Vagina (tissue), 2 donors: ENCODE data around the gene PTPRF. TPM values are rescaled to one million over a fixed set of nuclear protein-coding genes. Genes with fewer than 3 reads are reported as not detected.

ENCODE experiments used
- DNase-seq, 2 donors: peaks; one replicate each; pipeline ENCODE4 v3.0.0-alpha.2; 2017; ENCODE audit errors: extremely low spot score in 2 of 2
- H3K27ac ChIP-seq: fragments of 200-600 bp; sonication (generic); one replicate; pipeline ENCODE4 v1.5.1; 2019
- H3K27me3 ChIP-seq: fragments of 200-600 bp; sonication (generic); one replicate; pipeline ENCODE4 v1.5.1; 2019
- H3K36me3 ChIP-seq, 2 donors: fragments of 200-600 bp; sonication (generic); one replicate each; pipeline ENCODE4 v1.5.1; 2017 to 2019
- H3K4me1 ChIP-seq: fragments of 200-600 bp; sonication (generic); one replicate; pipeline ENCODE4 v1.5.1; 2019
- H3K4me3 ChIP-seq, 2 donors: fragments of 200-600 bp; sonication (generic); 1 replicate in 1 of 2; 2 replicates in 1 of 2; pipeline ENCODE4 v1.5.1; 2016 to 2019
- H3K9me3 ChIP-seq: fragments of 200-600 bp; sonication (generic); one replicate; pipeline ENCODE4 v1.5.1; 2019
- CTCF ChIP-seq, 3 experiments: fragments of 450-650 bp in 2 of 3; fragments of 200-600 bp in 1 of 3; sonication (generic) in 1 of 3; IDR thresholded peaks; one replicate each; pipeline ENCODE4 v1.5.1; 2017 to 2019; ENCODE audit warnings: antibody characterized with exemption in 3 of 3, mild to moderate bottlenecking in 2 of 3, moderate library complexity in 2 of 3
- POLR2A ChIP-seq, 2 donors: fragments of 450-650 bp; IDR thresholded peaks; one replicate each; pipeline ENCODE4 v1.6.1; 2017; ENCODE audit warnings: antibody characterized with exemption in 2 of 2, mild to moderate bottlenecking in 2 of 2, moderate library complexity in 2 of 2
- POLR2AphosphoS5 ChIP-seq, 2 donors: sonication (generic); formaldehyde crosslinking; IDR thresholded peaks; one replicate each; pipeline ENCODE4 v1.9.0; 2017; ENCODE audit warnings: antibody characterized with exemption in 2 of 2, mild to moderate bottlenecking in 2 of 2, low read depth in 1 of 2; ENCODE audit not compliant: insufficient read depth in 1 of 2
- intact Hi-C: fragments of 100-400 bp; cut with DNase I; formaldehyde crosslinking; loops from one replicate; pipeline ENCODE4 v1.15.1; 2023
- total RNA-seq: library from RNA; depleted of rRNA; stranded (reverse); fragments of >200 nt; gene quantifications from one replicate; pipeline ENCODE4 v1.2.3, GENCODE V29; 2016

PTPRF gene
- total RNA-seq, 1 donor from 2014 or later, result 139 TPM

GRCh38 chr1:43521078-43521477 lies 9.6 kb upstream of the PTPRF start:
- Histone ChIP-seq H3K9me3 (no peaks in the 10 kb centered on the region), H3K36me3 (no peaks in the 10 kb centered on the region), H3K27ac (no peak overlapping the region), H3K27me3 (no peaks in the 10 kb centered on the region), H3K4me3 (no peak overlapping the region), H3K4me1 (no peaks in the 10 kb centered on the region)
- no peak for DNase-seq
- intact Hi-C loops, result no loop called here
- TF ChIP-seq POLR2AphosphoS5 (IDR thresholded peaks at IDR 0.05; ENCODE audit: insufficient read depth in 1 of 2, low read depth in 1 of 2) (no peak), CTCF (IDR thresholded peaks at IDR 0.05) (no peak), POLR2A (IDR thresholded peaks at IDR 0.05) (no peak)

GRCh38 chr1:43521756-43522155 lies 8.9 kb upstream of the PTPRF start:
- Histone ChIP-seq H3K36me3 (no peaks in the 10 kb centered on the region), H3K4me3 (no peak overlapping the region), H3K27me3 (no peaks in the 10 kb centered on the region), H3K27ac (no peak overlapping the region), H3K4me1 (no peaks in the 10 kb centered on the region), H3K9me3 (no peaks in the 10 kb centered on the region)
- no peak for TF ChIP-seq POLR2AphosphoS5 (IDR thresholded peaks at IDR 0.05; ENCODE audit: insufficient read depth in 1 of 2, low read depth in 1 of 2)
- no peak for TF ChIP-seq CTCF (IDR thresholded peaks at IDR 0.05)
- TF ChIP-seq POLR2A (IDR thresholded peaks at IDR 0.05), result no peak
- DNase-seq, result no peak
- intact Hi-C loops, result no loop called here

- intact Hi-C loops, result no loop called here
These were observed 8.3 kb upstream of the PTPRF start for GRCh38 chr1:43522431-43522775.

GRCh38 chr1:43522776-43523480 lies 7.8 kb upstream of the PTPRF start:
- H3K4me1 ChIP-seq, result no peaks in the 10 kb centered on the region
- no peaks in the 10 kb centered on the region for H3K36me3 ChIP-seq
- H3K9me3 ChIP-seq, result no peaks in the 10 kb centered on the region
- no peaks in the 10 kb centered on the region for H3K27me3 ChIP-seq
- H3K27ac ChIP-seq, result no peak overlapping the region
- peak in 1 of 2 donors; percentile 55 for TF ChIP-seq POLR2AphosphoS5 (IDR thresholded peaks at IDR 0.05; ENCODE audit: insufficient read depth in 1 of 2, low read depth in 1 of 2)
- no peak for TF ChIP-seq CTCF (IDR thresholded peaks at IDR 0.05)
- intact Hi-C loops, result no loop called here
- no peak for DNase-seq
- H3K4me3 ChIP-seq, result no peak overlapping the region

More at GRCh38 chr1:43522431-43522775, 8.3 kb upstream of the PTPRF start:
- H3K27me3 ChIP-seq, result no peaks in the 10 kb centered on the region
- H3K9me3 ChIP-seq, result no peaks in the 10 kb centered on the region
- H3K4me1 ChIP-seq, result no peaks in the 10 kb centered on the region
- no peak overlapping the region for H3K4me3 ChIP-seq
- H3K36me3 ChIP-seq, result no peaks in the 10 kb centered on the region
- TF ChIP-seq CTCF (IDR thresholded peaks at IDR 0.05), result no peak
- TF ChIP-seq POLR2A (IDR thresholded peaks at IDR 0.05), result no peak
- TF ChIP-seq POLR2AphosphoS5 (IDR thresholded peaks at IDR 0.05; ENCODE audit: insufficient read depth in 1 of 2, low read depth in 1 of 2), result no peak
- H3K27ac ChIP-seq, result no peak overlapping the region
- DNase-seq, result no peak

GRCh38 chr1:43524804-43525203 lies 5.9 kb upstream of the PTPRF start:
- H3K27me3 ChIP-seq, result no peaks in the 10 kb centered on the region
- H3K4me3 ChIP-seq, result no peak overlapping the region
- no peaks in the 10 kb centered on the region for H3K9me3 ChIP-seq
- no peak for DNase-seq
- H3K4me1 ChIP-seq, result peaks cover 6% of the 10 kb centered on the region
- no peaks in the 10 kb centered on the region for H3K36me3 ChIP-seq
- H3K27ac ChIP-seq, result no peak overlapping the region
- intact Hi-C loops, result no loop called here
- TF ChIP-seq POLR2AphosphoS5 (IDR thresholded peaks at IDR 0.05; ENCODE audit: insufficient read depth in 1 of 2, low read depth in 1 of 2) (no peak), CTCF (IDR thresholded peaks at IDR 0.05) (no peak), POLR2A (IDR thresholded peaks at IDR 0.05) (no peak)
